PC-9 (cell line): ENCODE results near the gene NTM. TPM values are rescaled to one million over a fixed set of nuclear protein-coding genes. Genes with fewer than 3 reads are reported as not detected.

ENCODE experiments used
- BruUV-seq: library from RNA; stranded (reverse); fragments of 400-500 nt; replicated peaks from 2 replicates; lab custom pipeline; 2021; lab: Mats Ljungman, UMichigan
- CTCF ChIA-PET: fragments of 300-600 bp; sonication (Branson Sonifier 250); formaldehyde crosslinking; loops from one replicate; lab custom pipeline; 2022; ENCODE audit warnings: antibody characterized with exemption; lab: Charles Lee
- POLR2A ChIA-PET: fragments of 300-600 bp; sonication (Branson Sonifier 250); formaldehyde crosslinking; loops from one replicate; lab custom pipeline; 2022; ENCODE audit warnings: antibody characterized with exemption; ENCODE audit not compliant: unreplicated experiment; lab: Charles Lee
- DNase-seq, 2 experiments: peaks; one replicate each; pipeline versions ENCODE4 v3.0.0 to v3.0.0-alpha.2; 2015 to 2022; ENCODE audit warnings: mixed read lengths in 1 of 2
- H2AFZ ChIP-seq: fragments of 200-600 bp; sonication (generic); 2 replicates; pipeline ENCODE4 v1.8.1; 2017; ENCODE audit warnings: antibody characterized with exemption
- H3F3A ChIP-seq: fragments of 200-600 bp; sonication (generic); 2 replicates; pipeline ENCODE4 v1.8.1; 2017; ENCODE audit warnings: antibody characterized with exemption, mild to moderate bottlenecking, low read depth; ENCODE audit not compliant: insufficient read depth
- H3K27ac ChIP-seq: fragments of 200-600 bp; sonication (generic); 2 replicates; pipeline ENCODE4 v1.6.1; 2016; ENCODE audit warnings: mixed run types
- H3K27me3 ChIP-seq: fragments of 200-600 bp; sonication (generic); 2 replicates; pipeline ENCODE4 v1.6.1; 2016; ENCODE audit warnings: low read depth, mixed run types; ENCODE audit not compliant: insufficient read depth
- H3K36me3 ChIP-seq: fragments of 200-600 bp; sonication (generic); 2 replicates; pipeline ENCODE4 v1.6.1; 2016; ENCODE audit warnings: low read depth, mixed run types
- H3K4me1 ChIP-seq: fragments of 200-600 bp; sonication (generic); replicated peaks from 2 replicates; pipeline ENCODE4 v1.6.1; 2016; ENCODE audit warnings: mixed run types; ENCODE audit not compliant: insufficient read depth
- H3K4me2 ChIP-seq: fragments of 200-600 bp; sonication (generic); 2 replicates; pipeline ENCODE4 v1.6.1; 2017; ENCODE audit warnings: mixed run types
- H3K4me3 ChIP-seq: fragments of 200-600 bp; sonication (generic); 2 replicates; pipeline ENCODE4 v1.6.1; 2016; ENCODE audit warnings: mixed run types
- H3K79me2 ChIP-seq: fragments of 200-600 bp; sonication (generic); 2 replicates; pipeline ENCODE4 v1.6.1; 2017; ENCODE audit warnings: low read depth, mixed run types
- H3K9me2 ChIP-seq: fragments of 200-600 bp; sonication (generic); 2 replicates; pipeline ENCODE4 v1.8.1; 2017; ENCODE audit warnings: mild to moderate bottlenecking; ENCODE audit not compliant: insufficient read depth
- H3K9me3 ChIP-seq: fragments of 200-600 bp; sonication (generic); 2 replicates; pipeline ENCODE4 v1.8.1; 2016; ENCODE audit warnings: low read depth; ENCODE audit not compliant: insufficient read depth
- H4K20me1 ChIP-seq: fragments of 200-600 bp; sonication (generic); 2 replicates; pipeline ENCODE4 v1.8.1; 2017; ENCODE audit not compliant: insufficient read depth
- CTCF ChIP-seq: fragments of 200-600 bp; sonication (generic); conservative IDR thresholded peaks from 2 replicates; pipeline ENCODE4 v1.6.1; 2017; ENCODE audit warnings: mixed run types, antibody characterized with exemption, mild to moderate bottlenecking, moderate library complexity
- EZH2 ChIP-seq: fragments of 200-600 bp; sonication (generic); IDR thresholded peaks from 2 replicates; pipeline ENCODE4 v1.8.0; 2017; ENCODE audit warnings: antibody characterized with exemption, low read depth
- intact Hi-C: fragments of 100-400 bp; cut with micrococcal nuclease; formaldehyde crosslinking; loops from one replicate; pipeline ENCODE4 v1.10.0; 2022; ENCODE audit not compliant: unreplicated experiment
- total RNA-seq: library from RNA; stranded (reverse); gene quantifications from 2 replicates; pipeline ENCODE4 v1.2.3, GENCODE V29; 2021

NTM gene
- total RNA-seq, 1 experiment from 2014 or later = not detected

- H3K4me2 ChIP-seq = no peak overlapping the region
- no peak overlapping the region for H3K27ac ChIP-seq
- H3K79me2 ChIP-seq = no peaks in the 10 kb centered on the region
- H3K36me3 ChIP-seq = no peaks in the 10 kb centered on the region
- no peaks in the 10 kb centered on the region for H3K9me3 ChIP-seq
- no peak overlapping the region for H2AFZ ChIP-seq
- ChIA-PET POLR2A (no interaction called here), CTCF (no interaction called here)
- no TSS peak for BruUV-seq
- intact Hi-C loops = no loop called here
- TF ChIP-seq CTCF (no peak), EZH2 (no peak)
- H3K9me2 ChIP-seq = no peaks in the 10 kb centered on the region
- H3K4me1 ChIP-seq = no peaks in the 10 kb centered on the region
- H3K27me3 ChIP-seq = 0 out of 2 replicates have a peak, but pooled peaks cover 2% of the 10 kb centered on the region
- DNase-seq = no peak
- H4K20me1 ChIP-seq = no peaks in the 10 kb centered on the region
- H3K4me3 ChIP-seq = no peak overlapping the region
- H3F3A ChIP-seq = no peaks in the 10 kb centered on the region
Measured at GRCh38 chr11:131999084-131999483, 628.7 kb downstream of the NTM start.

- no peaks in the 10 kb centered on the region for H3K79me2 ChIP-seq
- intact Hi-C loops = no loop called here
- CTCF ChIA-PET = no interaction called here
- no peaks in the 10 kb centered on the region for H4K20me1 ChIP-seq
- no peak for DNase-seq
- H3K4me3 ChIP-seq = no peak overlapping the region
- no peaks in the 10 kb centered on the region for H3F3A ChIP-seq
- H3K4me1 ChIP-seq = no peaks in the 10 kb centered on the region
- H2AFZ ChIP-seq = no peak overlapping the region
- TF ChIP-seq EZH2 (no peak), CTCF (no peak)
- no peaks in the 10 kb centered on the region for H3K9me3 ChIP-seq
- POLR2A ChIA-PET = no interaction called here
- no peak overlapping the region for H3K4me2 ChIP-seq
- BruUV-seq = no TSS peak
- H3K27ac ChIP-seq = no peak overlapping the region
- H3K9me2 ChIP-seq = no peaks in the 10 kb centered on the region
- H3K27me3 ChIP-seq = 0 out of 2 replicates have a peak, but pooled peaks cover 2% of the 10 kb centered on the region
- no peaks in the 10 kb centered on the region for H3K36me3 ChIP-seq
Measured at GRCh38 chr11:131999955-132000354, 629.5 kb downstream of the NTM start.

- ChIA-PET POLR2A (no interaction called here), CTCF (no interaction called here)
- Histone ChIP-seq H3K4me1 (no peaks in the 10 kb centered on the region), H3K27ac (no peak overlapping the region), H3K9me2 (no peaks in the 10 kb centered on the region), H3K79me2 (no peaks in the 10 kb centered on the region), H3K4me3 (no peak overlapping the region), H3K4me2 (no peak overlapping the region), H4K20me1 (no peaks in the 10 kb centered on the region), H2AFZ (no peak overlapping the region), H3K27me3 (0 out of 2 replicates have a peak, but pooled peaks cover 2% of the 10 kb centered on the region), H3K9me3 (no peaks in the 10 kb centered on the region), H3K36me3 (no peaks in the 10 kb centered on the region), H3F3A (no peaks in the 10 kb centered on the region)
- BruUV-seq = no TSS peak
- intact Hi-C loops = no loop called here
- TF ChIP-seq CTCF (no peak), EZH2 (no peak)
- DNase-seq = no peak
Measured at GRCh38 chr11:132005887-132006286, 635.5 kb downstream of the NTM start.
